GM23338 (cell line): ENCODE data around the gene BSCL2. TPM values are rescaled to one million over a fixed set of nuclear protein-coding genes. Genes with fewer than 3 reads are reported as not detected.

Source experiments
- ATAC-seq: fragments of 200-7000 bp; cut with Tn5 transposase; 3 replicates; pipeline ENCODE4 v1.9.1; 2020
- DNase-seq: peaks from one replicate; pipeline ENCODE4 v3.0.0-alpha.2; 2015; ENCODE audit warnings: low spot score
- H2AFZ ChIP-seq: fragments of 200-600 bp; sonication (generic); 2 replicates; pipeline ENCODE4 v1.8.0; 2016; ENCODE audit warnings: antibody characterized with exemption, mild to moderate bottlenecking, moderate library complexity
- H3F3A ChIP-seq: fragments of 200-600 bp; sonication (generic); replicated peaks from 2 replicates; pipeline ENCODE4 v1.8.0; 2017; ENCODE audit warnings: antibody characterized with exemption, mixed run types, low read depth
- H3K27ac ChIP-seq: fragments of 200-600 bp; sonication (generic); 2 replicates; pipeline ENCODE4 v1.6.1; 2016; ENCODE audit warnings: low read depth
- H3K27me3 ChIP-seq: fragments of 200-600 bp; sonication (generic); 2 replicates; pipeline ENCODE4 v1.8.0; 2016; ENCODE audit warnings: mild to moderate bottlenecking, mixed run types, moderate library complexity; ENCODE audit not compliant: insufficient read depth
- H3K36me3 ChIP-seq: fragments of 200-600 bp; sonication (generic); 2 replicates; pipeline ENCODE4 v1.8.0; 2016; ENCODE audit warnings: mild to moderate bottlenecking; ENCODE audit not compliant: insufficient read depth
- H3K4me1 ChIP-seq: fragments of 200-600 bp; sonication (generic); 2 replicates; pipeline ENCODE4 v1.8.0; 2016; ENCODE audit warnings: mild to moderate bottlenecking, moderate library complexity; ENCODE audit not compliant: insufficient read depth
- H3K4me2 ChIP-seq: fragments of 200-600 bp; sonication (generic); 2 replicates; pipeline ENCODE4 v1.7.1; 2017; ENCODE audit warnings: mixed run types
- H3K4me3 ChIP-seq: fragments of 200-600 bp; sonication (generic); 2 replicates; pipeline ENCODE4 v1.6.1; 2016; ENCODE audit warnings: mixed run types
- H3K79me2 ChIP-seq: fragments of 200-600 bp; sonication (generic); replicated peaks from 2 replicates; pipeline ENCODE4 v1.8.0; 2017; ENCODE audit warnings: mild to moderate bottlenecking; ENCODE audit not compliant: insufficient read depth
- H3K9me2 ChIP-seq: fragments of 200-600 bp; sonication (generic); 2 replicates; pipeline ENCODE4 v1.8.0; 2017; ENCODE audit not compliant: insufficient read depth
- H4K20me1 ChIP-seq: fragments of 200-600 bp; sonication (generic); replicated peaks from 2 replicates; pipeline ENCODE4 v1.8.0; 2017; ENCODE audit warnings: mild to moderate bottlenecking; ENCODE audit not compliant: insufficient read depth
- H3K27ac Mint-ChIP-seq: 2 replicates; pipeline ENCODE4 v1.8.0; 2020; ENCODE audit warnings: inconsistent platforms, mild to moderate bottlenecking, moderate library complexity, mixed read lengths
- H3K27me3 Mint-ChIP-seq: 3 replicates; pipeline ENCODE4 v1.8.0; 2022; ENCODE audit warnings: low read depth, mild to moderate bottlenecking, moderate library complexity, mixed read lengths, inconsistent platforms; ENCODE audit not compliant: insufficient read depth, poor library complexity
- H3K36me3 Mint-ChIP-seq: 3 replicates; pipeline ENCODE4 v1.8.0; 2021; ENCODE audit warnings: low read depth, mild to moderate bottlenecking, inconsistent platforms, moderate library complexity, mixed read lengths
- H3K4me1 Mint-ChIP-seq: 3 replicates; pipeline ENCODE4 v1.8.0; 2020; ENCODE audit warnings: mild to moderate bottlenecking, inconsistent platforms, mixed read lengths
- H3K4me3 Mint-ChIP-seq: 3 replicates; pipeline ENCODE4 v1.8.0; 2021; ENCODE audit warnings: moderate library complexity, mild to moderate bottlenecking, inconsistent platforms, mixed read lengths
- H3K9me3 Mint-ChIP-seq: 3 replicates; pipeline ENCODE4 v1.8.0; 2020; ENCODE audit warnings: moderate library complexity, mild to moderate bottlenecking, inconsistent platforms, mixed read lengths
- CREB1 ChIP-seq: fragments of 250-450 bp; sonication (Bioruptor Pico); IDR thresholded peaks from 2 replicates; pipeline ENCODE4 v1.5.0; 2020; ENCODE audit warnings: low read depth, mild to moderate bottlenecking, moderate library complexity
- CTCF ChIP-seq, 2 experiments: fragments of 200-600 bp in 1 of 2; sonication (generic) in 1 of 2; conservative IDR thresholded peaks; 2 replicates each; pipeline versions ENCODE4 v1.5.1 to v1.6.1; 2016 to 2017; ENCODE audit warnings: antibody characterized with exemption in 2 of 2, low read depth in 2 of 2, mild to moderate bottlenecking in 2 of 2, moderate library complexity in 1 of 2
- ETS1 ChIP-seq: IDR thresholded peaks from 2 replicates; pipeline ENCODE4 v1.6.1; 2016; ENCODE audit warnings: antibody characterized with exemption
- EZH2 ChIP-seq: fragments of 200-600 bp; sonication (generic); IDR thresholded peaks from one replicate; pipeline ENCODE4 v1.8.0; 2017; ENCODE audit warnings: antibody characterized with exemption, mild to moderate bottlenecking, low read depth; ENCODE audit not compliant: unreplicated experiment
- EZH2phosphoT487 ChIP-seq: fragments of 200-600 bp; sonication (generic); IDR thresholded peaks from one replicate; pipeline ENCODE4 v1.8.1; 2018; ENCODE audit warnings: antibody characterized with exemption; ENCODE audit not compliant: unreplicated experiment
- JUNB ChIP-seq: IDR thresholded peaks from one replicate; pipeline ENCODE4 v1.6.1; 2016; ENCODE audit warnings: antibody characterized with exemption; ENCODE audit not compliant: unreplicated experiment
- NANOG ChIP-seq: IDR thresholded peaks from 2 replicates; pipeline ENCODE4 v1.6.1; 2016; ENCODE audit warnings: antibody characterized with exemption, borderline replicate concordance
- POLR2AphosphoS5 ChIP-seq: IDR thresholded peaks from 2 replicates; pipeline ENCODE4 v1.6.1; 2016; ENCODE audit warnings: antibody characterized with exemption, low read depth
- REST ChIP-seq: IDR thresholded peaks from one replicate; pipeline ENCODE4 v1.6.1; 2018; ENCODE audit warnings: antibody characterized with exemption; ENCODE audit not compliant: unreplicated experiment
- STAT1 ChIP-seq: IDR thresholded peaks from one replicate; pipeline ENCODE4 v1.6.1; 2016; ENCODE audit warnings: antibody characterized with exemption; ENCODE audit not compliant: unreplicated experiment
- ZNF114 ChIP-seq: fragments of 250-450 bp; sonication (Bioruptor Pico); IDR thresholded peaks from 2 replicates; pipeline ENCODE4 v1.5.0; 2020; ENCODE audit warnings: mild to moderate bottlenecking, moderate library complexity
- ZNF331 ChIP-seq: fragments of 250-450 bp; sonication (Bioruptor Pico); IDR thresholded peaks from 2 replicates; pipeline ENCODE4 v1.5.0; 2020; ENCODE audit warnings: low read depth, mild to moderate bottlenecking, moderate library complexity
- ZNF462 ChIP-seq: fragments of 250-450 bp; sonication (Bioruptor Pico); IDR thresholded peaks from 2 replicates; pipeline ENCODE4 v1.5.0; 2020; ENCODE audit warnings: mild to moderate bottlenecking, moderate library complexity
- polyA plus RNA-seq: library from polyadenylated mRNA; unstranded; fragments of >200 nt; fragmentation: Nextera tagmentation; extraction: Ambion mirVana; gene quantifications from 2 replicates; pipeline ENCODE4 v1.2.1, GENCODE V29; 2016
- total RNA-seq: library from RNA; depleted of rRNA; stranded (reverse); fragments of >200 nt; shearing (Covaris generic); gene quantifications from 2 replicates; pipeline ENCODE4 v1.2.3, GENCODE V29; 2014

The BSCL2 gene
- total and polyA plus RNA-seq, 2 experiments from 2014 or later, result 60.2 to 81.7 TPM

GRCh38 chr11:62708392-62708791, 1.2 kb upstream of the BSCL2 start:
- DNase-seq (no peak), ATAC-seq (no peak)
- H3K4me3 ChIP-seq, result peak overlapping the region; percentile 82
- H3K4me2 ChIP-seq, result peak overlapping the region; percentile 95
- peak overlapping the region; percentile 98; the same call in 1 of the 2 replicates for H3K27ac ChIP-seq
- peaks cover 64% of the 10 kb centered on the region for H3F3A ChIP-seq
- no peaks in the 10 kb centered on the region for H3K9me2 ChIP-seq
- H3K9me3 Mint-ChIP-seq, result no peaks in the 10 kb centered on the region
- peak overlapping the region; percentile 97 for H3K27ac Mint-ChIP-seq
- H3K4me1 Mint-ChIP-seq, result peaks cover 43% of the 10 kb centered on the region
- H3K36me3 ChIP-seq, result peaks cover 23% of the 10 kb centered on the region
- peak overlapping the region; percentile 92 for H3K4me3 Mint-ChIP-seq
- H3K36me3 Mint-ChIP-seq, result peaks cover 43% of the 10 kb centered on the region
- TF ChIP-seq CTCF (conservative IDR thresholded peaks at IDR 0.05; ENCODE audit: low read depth in 2 of 2) (no peak), EZH2phosphoT487 (no peak), CREB1 (no peak), ZNF331 (CRISPR knock-in tag) (no peak), EZH2 (no peak), JUNB (no peak), POLR2AphosphoS5 (no peak), NANOG (no peak), REST (no peak), ETS1 (no peak), STAT1 (no peak), ZNF462 (CRISPR knock-in tag) (no peak), ZNF114 (CRISPR knock-in tag) (no peak)
- H2AFZ ChIP-seq, result no peak overlapping the region
- peaks cover 31% of the 10 kb centered on the region for H3K4me1 ChIP-seq
- peaks cover 27% of the 10 kb centered on the region for H3K27me3 Mint-ChIP-seq
- peaks cover 9% of the 10 kb centered on the region for H3K79me2 ChIP-seq
- no peaks in the 10 kb centered on the region for H3K27me3 ChIP-seq
- H4K20me1 ChIP-seq, result no peaks in the 10 kb centered on the region; the same call in 1 of the 2 replicates
